Measurements from ENCODE around the gene IL2RG. TPM values are rescaled to one million over a fixed set of nuclear protein-coding genes. Genes with fewer than 3 reads are reported as not detected.

IL2RG gene
- total RNA-seq, 1 experiment from 2014 or later = 1.5 TPM

- H3K27ac Mint-ChIP-seq (ENCODE audit: low read depth, unreplicated experiment) = no peak overlapping the region
- H3K27me3 Mint-ChIP-seq (ENCODE audit: insufficient read depth, unreplicated experiment) = peaks cover 59% of the 10 kb centered on the region
- H3K4me3 Mint-ChIP-seq (ENCODE audit: unreplicated experiment) = no peak overlapping the region
- H3K4me1 Mint-ChIP-seq (ENCODE audit: insufficient read depth, unreplicated experiment) = no peaks in the 10 kb centered on the region
- ChIA-PET POLR2A (no interaction called here), CTCF (interaction anchor here (0.6 to 1.1 kb wide), 3 partner anchors 17 to 979 kb away, joined by 3 read pairs; no protein-coding TSS in a partner anchor)
- no peak for DNase-seq (ENCODE audit: unreplicated experiment)
- no peaks in the 10 kb centered on the region for H3K9me3 Mint-ChIP-seq (ENCODE audit: unreplicated experiment)
- no peak for TF ChIP-seq CTCF (IDR thresholded peaks at IDR 0.05; ENCODE audit: unreplicated experiment)
- BruUV-seq (replicated peaks) = no TSS peak
- intact Hi-C loops (cut with micrococcal nuclease) = no loop called here
- peaks cover 6% of the 10 kb centered on the region for H3K36me3 Mint-ChIP-seq (ENCODE audit: insufficient read depth, unreplicated experiment)
Measured at GRCh38 chrX:71111921-71112431, 599 bp upstream of the IL2RG start.

- Mint-ChIP-seq H3K9me3 (ENCODE audit: unreplicated experiment) (no peaks in the 10 kb centered on the region), H3K27me3 (ENCODE audit: insufficient read depth, unreplicated experiment) (peaks cover 61% of the 10 kb centered on the region), H3K36me3 (ENCODE audit: insufficient read depth, unreplicated experiment) (no peaks in the 10 kb centered on the region), H3K4me3 (ENCODE audit: unreplicated experiment) (no peak overlapping the region), H3K4me1 (ENCODE audit: insufficient read depth, unreplicated experiment) (no peaks in the 10 kb centered on the region), H3K27ac (ENCODE audit: low read depth, unreplicated experiment) (no peak overlapping the region)
- DNase-seq (ENCODE audit: unreplicated experiment) = no peak
- POLR2A ChIA-PET = no interaction called here
- CTCF ChIA-PET = no interaction called here
- intact Hi-C loops (cut with micrococcal nuclease) = no loop called here
- no peak for TF ChIP-seq CTCF (IDR thresholded peaks at IDR 0.05; ENCODE audit: unreplicated experiment)
- BruUV-seq (replicated peaks) = no TSS peak
Measured at GRCh38 chrX:71109051-71109450, 2.3 kb downstream of the IL2RG start.

- intact Hi-C loops (cut with micrococcal nuclease) = no loop called here
- CTCF ChIA-PET = interaction anchor here (0.7 kb wide), 1 partner anchor 153 kb away, joined by 4 read pairs; no protein-coding TSS in a partner anchor
Measured at GRCh38 chrX:71107762-71108360, 3.5 kb downstream of the IL2RG start.

GRCh38 chrX:71107245-71107644 is 4.1 kb downstream of the IL2RG start:
- no peak overlapping the region for H3K4me3 Mint-ChIP-seq (ENCODE audit: unreplicated experiment)
- POLR2A ChIA-PET = no interaction called here
- DNase-seq (ENCODE audit: unreplicated experiment) = no peak
- H3K27ac Mint-ChIP-seq (ENCODE audit: low read depth, unreplicated experiment) = no peak overlapping the region
- H3K27me3 Mint-ChIP-seq (ENCODE audit: insufficient read depth, unreplicated experiment) = peaks cover 44% of the 10 kb centered on the region
- CTCF ChIA-PET = no interaction called here
- intact Hi-C loops (cut with micrococcal nuclease) = no loop called here
- H3K36me3 Mint-ChIP-seq (ENCODE audit: insufficient read depth, unreplicated experiment) = no peaks in the 10 kb centered on the region
- no peak for TF ChIP-seq CTCF (IDR thresholded peaks at IDR 0.05; ENCODE audit: unreplicated experiment)
- BruUV-seq (replicated peaks) = no TSS peak
- no peaks in the 10 kb centered on the region for H3K4me1 Mint-ChIP-seq (ENCODE audit: insufficient read depth, unreplicated experiment)
- H3K9me3 Mint-ChIP-seq (ENCODE audit: unreplicated experiment) = no peaks in the 10 kb centered on the region

More at GRCh38 chrX:71107762-71108360, 3.5 kb downstream of the IL2RG start:
- no TSS peak for BruUV-seq (replicated peaks)
- Mint-ChIP-seq H3K4me3 (ENCODE audit: unreplicated experiment) (no peak overlapping the region), H3K27ac (ENCODE audit: low read depth, unreplicated experiment) (no peak overlapping the region), H3K9me3 (ENCODE audit: unreplicated experiment) (no peaks in the 10 kb centered on the region), H3K36me3 (ENCODE audit: insufficient read depth, unreplicated experiment) (no peaks in the 10 kb centered on the region), H3K27me3 (ENCODE audit: insufficient read depth, unreplicated experiment) (peaks cover 50% of the 10 kb centered on the region), H3K4me1 (ENCODE audit: insufficient read depth, unreplicated experiment) (no peaks in the 10 kb centered on the region)
- no peak for TF ChIP-seq CTCF (IDR thresholded peaks at IDR 0.05; ENCODE audit: unreplicated experiment)
- DNase-seq (ENCODE audit: unreplicated experiment) = no peak
- POLR2A ChIA-PET = interaction anchor here (0.5 kb wide), 1 partner anchor 225 kb away, joined by 3 read pairs; no protein-coding TSS in a partner anchor
